Measurements from ENCODE around the gene DMRTA2. TPM values are rescaled to one million over a fixed set of nuclear protein-coding genes. Genes with fewer than 3 reads are reported as not detected.
"Not testable (repeated sequence)": the region's sequence is repeated elsewhere in the genome, so short reads cannot be mapped to it uniquely, and the experiment has no call there.

DMRTA2 gene
- total RNA-seq, 1 donor from 2014 or later, result not detected

DNA sequence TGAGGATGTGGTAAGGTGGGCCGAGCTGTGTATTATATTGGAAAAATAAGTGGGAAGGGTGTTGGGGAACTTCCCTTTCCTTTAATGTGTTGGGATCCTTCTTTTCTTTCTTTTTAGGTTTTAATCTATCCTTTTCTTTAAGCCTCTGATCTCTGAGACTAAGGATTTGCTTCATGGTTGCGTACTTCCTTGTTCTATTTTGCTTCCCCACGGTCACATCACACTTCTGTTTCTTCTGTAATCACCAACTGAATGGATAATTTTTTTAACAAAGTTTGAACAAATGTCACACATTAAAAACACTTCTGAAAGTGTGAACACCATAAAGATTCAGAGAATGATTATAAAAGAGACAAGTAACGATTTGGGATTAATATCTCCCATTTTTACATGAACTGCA is 17.4 kb downstream of the DMRTA2 start:
- TF ChIP-seq, protein P1, sequence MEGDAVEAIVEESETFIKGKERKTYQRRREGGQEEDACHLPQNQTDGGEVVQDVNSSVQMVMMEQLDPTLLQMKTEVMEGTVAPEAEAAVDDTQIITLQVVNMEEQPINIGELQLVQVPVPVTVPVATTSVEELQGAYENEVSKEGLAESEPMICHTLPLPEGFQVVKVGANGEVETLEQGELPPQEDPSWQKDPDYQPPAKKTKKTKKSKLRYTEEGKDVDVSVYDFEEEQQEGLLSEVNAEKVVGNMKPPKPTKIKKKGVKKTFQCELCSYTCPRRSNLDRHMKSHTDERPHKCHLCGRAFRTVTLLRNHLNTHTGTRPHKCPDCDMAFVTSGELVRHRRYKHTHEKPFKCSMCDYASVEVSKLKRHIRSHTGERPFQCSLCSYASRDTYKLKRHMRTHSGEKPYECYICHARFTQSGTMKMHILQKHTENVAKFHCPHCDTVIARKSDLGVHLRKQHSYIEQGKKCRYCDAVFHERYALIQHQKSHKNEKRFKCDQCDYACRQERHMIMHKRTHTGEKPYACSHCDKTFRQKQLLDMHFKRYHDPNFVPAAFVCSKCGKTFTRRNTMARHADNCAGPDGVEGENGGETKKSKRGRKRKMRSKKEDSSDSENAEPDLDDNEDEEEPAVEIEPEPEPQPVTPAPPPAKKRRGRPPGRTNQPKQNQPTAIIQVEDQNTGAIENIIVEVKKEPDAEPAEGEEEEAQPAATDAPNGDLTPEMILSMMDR (IDR thresholded peaks at IDR 0.05), result no peak
- peaks cover 8% of the 10 kb centered on the region for H3K27me3 ChIP-seq
- no peaks in the 10 kb centered on the region for H3K4me1 ChIP-seq
- H3K4me3 ChIP-seq, result no peak overlapping the region
- DNase-seq (ENCODE audit: low spot score in 2 of 2), result no peak
- intact Hi-C loops (cut with DNase I), result no loop called here
- H3K27ac ChIP-seq, result no peak overlapping the region
- H3K36me3 ChIP-seq, result no peaks in the 10 kb centered on the region
- no peaks in the 10 kb centered on the region for H3K9me3 ChIP-seq

DNA sequence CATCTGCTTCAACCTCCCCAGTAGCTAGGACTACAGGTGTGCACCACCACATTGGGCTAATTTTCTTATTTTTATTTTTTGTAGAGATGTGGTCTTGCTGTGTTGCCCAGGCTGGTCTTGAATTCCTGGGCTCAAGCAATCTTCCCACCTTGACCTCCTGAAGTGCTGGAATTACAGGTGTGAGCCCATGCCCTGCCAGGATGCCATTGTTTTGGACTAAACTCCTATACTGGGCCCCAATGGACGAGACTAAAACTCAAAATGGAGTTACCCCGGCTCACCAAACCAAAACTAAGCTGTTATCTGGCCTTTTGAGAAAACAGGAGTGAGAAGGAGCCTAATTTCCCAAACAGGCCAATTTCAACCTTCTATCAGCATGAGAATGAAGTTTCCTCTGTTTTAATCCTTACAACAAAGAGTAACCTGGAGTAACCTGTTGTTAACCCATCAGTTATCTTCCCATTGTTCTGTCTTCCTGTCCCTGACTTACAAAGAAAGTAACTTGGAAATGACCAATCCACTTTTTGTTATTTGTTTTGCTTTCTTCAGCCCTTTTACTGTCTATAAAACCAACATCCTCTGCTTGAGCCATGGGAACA is 29.6 kb downstream of the DMRTA2 start:
- TF ChIP-seq, protein P1 (IDR thresholded peaks at IDR 0.05), result no peak
- intact Hi-C loops (cut with DNase I), result no loop called here
- peaks cover 0 to 4% of the 10 kb centered on the region in 2 donors for H3K9me3 ChIP-seq
- DNase-seq (ENCODE audit: low spot score in 2 of 2), result no peak
- H3K36me3 ChIP-seq, result no peaks in the 10 kb centered on the region
- H3K27ac ChIP-seq, result no peak overlapping the region
- H3K27me3 ChIP-seq, result no peaks in the 10 kb centered on the region
- no peak overlapping the region for H3K4me3 ChIP-seq
- H3K4me1 ChIP-seq, result no peaks in the 10 kb centered on the region

DNA sequence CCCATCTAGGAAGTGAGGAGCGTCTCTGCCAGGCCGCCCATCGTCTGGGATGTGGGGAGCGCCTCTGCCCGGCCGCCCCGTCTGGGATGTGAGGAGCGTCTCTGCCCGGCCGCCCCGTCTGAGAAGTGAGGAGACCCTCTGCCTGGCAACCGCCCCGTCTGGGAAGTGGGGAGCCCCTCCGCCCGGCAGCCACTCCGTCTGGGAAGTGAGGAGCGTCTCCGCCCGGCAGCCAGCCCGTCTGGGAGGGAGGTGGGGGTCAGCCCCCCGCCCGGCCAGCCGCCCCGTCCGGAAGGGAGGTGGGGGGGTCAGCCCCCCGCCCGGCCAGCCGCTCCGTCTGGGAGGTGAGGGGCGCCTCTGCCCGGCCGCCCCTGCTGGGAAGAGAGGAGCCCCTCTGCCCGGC is 41.7 kb downstream of the DMRTA2 start:
- H3K9me3 ChIP-seq; H3K4me3 ChIP-seq; intact Hi-C loops (cut with DNase I); DNase-seq (ENCODE audit: low spot score in 2 of 2); H3K27ac ChIP-seq; H3K36me3 ChIP-seq; H3K4me1 ChIP-seq; H3K27me3 ChIP-seq: not testable (repeated sequence)

DNA sequence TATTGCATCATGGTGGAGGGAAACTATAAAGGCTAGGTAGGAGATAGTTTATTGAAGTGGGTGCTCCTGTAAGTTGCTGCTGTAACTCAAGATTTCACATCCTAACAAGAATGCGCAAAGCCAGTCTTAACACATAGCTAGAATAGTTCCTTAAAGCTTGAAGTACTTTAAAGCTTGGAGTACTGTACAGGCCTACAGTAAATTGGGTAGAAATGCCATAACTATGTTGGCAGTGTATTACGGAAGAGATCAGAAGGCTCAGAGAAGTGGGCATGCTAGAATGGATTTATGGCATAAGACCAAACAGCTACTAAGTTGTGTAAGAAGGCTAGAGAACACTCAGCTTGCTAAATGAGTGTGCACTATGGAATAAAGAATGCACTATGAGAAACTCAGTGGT is 44.5 kb downstream of the DMRTA2 start:
- H3K9me3 ChIP-seq, result peaks cover 0 to 8% of the 10 kb centered on the region in 2 donors
- TF ChIP-seq, protein P1 (IDR thresholded peaks at IDR 0.05), result no peak
- intact Hi-C loops (cut with DNase I), result no loop called here
- H3K36me3 ChIP-seq, result no peaks in the 10 kb centered on the region
- no peak overlapping the region for H3K27ac ChIP-seq
- no peaks in the 10 kb centered on the region for H3K4me1 ChIP-seq
- DNase-seq (ENCODE audit: low spot score in 2 of 2), result no peak
- no peak overlapping the region for H3K4me3 ChIP-seq
- no peaks in the 10 kb centered on the region for H3K27me3 ChIP-seq

DNA sequence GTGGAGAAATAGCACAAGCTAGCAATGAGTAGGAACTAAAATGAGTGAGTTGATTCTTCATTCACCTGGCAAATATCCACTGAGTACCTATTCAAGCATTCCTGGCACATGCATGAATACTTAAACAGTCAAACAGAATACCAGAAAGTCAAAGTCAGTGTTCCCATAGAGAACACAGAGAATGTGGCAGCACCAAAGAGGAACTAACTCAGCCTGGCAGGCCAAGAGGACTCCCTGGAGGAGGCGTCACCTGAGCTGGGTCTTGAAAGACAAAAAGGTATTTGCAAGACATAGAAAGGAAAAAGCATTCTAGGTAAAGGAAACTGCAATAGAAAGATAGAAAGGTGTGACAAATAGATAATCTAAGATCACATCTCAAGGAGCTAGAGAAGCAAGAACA is 49.7 kb downstream of the DMRTA2 start:
- no peak for DNase-seq (ENCODE audit: low spot score in 2 of 2)
- H3K27ac ChIP-seq, result no peak overlapping the region
- intact Hi-C loops (cut with DNase I), result no loop called here
- no peaks in the 10 kb centered on the region for H3K4me1 ChIP-seq
- H3K4me3 ChIP-seq, result no peak overlapping the region
- no peaks in the 10 kb centered on the region for H3K36me3 ChIP-seq
- H3K27me3 ChIP-seq, result no peaks in the 10 kb centered on the region
- TF ChIP-seq, protein P1 (IDR thresholded peaks at IDR 0.05), result no peak
- H3K9me3 ChIP-seq, result peaks cover 0 to 8% of the 10 kb centered on the region in 2 donors

DNA sequence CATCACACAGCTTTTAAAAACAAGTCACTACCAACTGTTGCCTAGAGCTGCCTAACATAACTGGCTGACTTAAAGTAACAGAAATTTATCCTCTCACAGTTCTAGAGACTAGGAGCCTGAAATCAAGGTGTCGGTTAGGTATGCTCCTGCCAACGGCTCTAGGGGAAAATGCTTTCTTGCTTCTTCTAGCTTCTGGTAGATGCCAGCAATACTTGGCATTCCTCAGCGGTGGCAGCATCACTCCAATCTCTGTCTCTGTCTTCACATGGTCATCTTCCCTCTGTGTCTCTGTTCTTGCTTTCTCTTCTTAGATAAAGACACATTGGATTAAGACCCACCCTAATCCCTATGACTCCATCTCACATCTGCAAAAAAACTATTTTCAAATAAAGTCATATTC is 51.5 kb downstream of the DMRTA2 start:
- H3K4me1 ChIP-seq, result peaks cover 0 to 2% of the 10 kb centered on the region in 2 donors
- no peaks in the 10 kb centered on the region for H3K36me3 ChIP-seq
- H3K9me3 ChIP-seq, result peaks cover 0 to 8% of the 10 kb centered on the region in 2 donors
- no peak overlapping the region for H3K27ac ChIP-seq
- intact Hi-C loops (cut with DNase I), result no loop called here
- no peaks in the 10 kb centered on the region for H3K27me3 ChIP-seq
- TF ChIP-seq, protein P1 (IDR thresholded peaks at IDR 0.05), result no peak
- DNase-seq (ENCODE audit: low spot score in 2 of 2), result no peak
- no peak overlapping the region for H3K4me3 ChIP-seq
